Stimulated activated CD4-positive, alpha-beta T cell treated with anti-CD3 and anti-CD28 coated beads, Interleukin-12 subunit alpha, Interleukin-12 subunit beta, amount 100 ng/mL, for 24 hours (primary cell): ENCODE results near the gene ZNF609.

ENCODE experiments used
- DNase-seq, 2 experiments: peaks; one replicate each; pipeline ENCODE4 v3.0.0-alpha.2; 2020; ENCODE audit warnings: low read depth in 2 of 2

Gene ZNF609

DNA sequence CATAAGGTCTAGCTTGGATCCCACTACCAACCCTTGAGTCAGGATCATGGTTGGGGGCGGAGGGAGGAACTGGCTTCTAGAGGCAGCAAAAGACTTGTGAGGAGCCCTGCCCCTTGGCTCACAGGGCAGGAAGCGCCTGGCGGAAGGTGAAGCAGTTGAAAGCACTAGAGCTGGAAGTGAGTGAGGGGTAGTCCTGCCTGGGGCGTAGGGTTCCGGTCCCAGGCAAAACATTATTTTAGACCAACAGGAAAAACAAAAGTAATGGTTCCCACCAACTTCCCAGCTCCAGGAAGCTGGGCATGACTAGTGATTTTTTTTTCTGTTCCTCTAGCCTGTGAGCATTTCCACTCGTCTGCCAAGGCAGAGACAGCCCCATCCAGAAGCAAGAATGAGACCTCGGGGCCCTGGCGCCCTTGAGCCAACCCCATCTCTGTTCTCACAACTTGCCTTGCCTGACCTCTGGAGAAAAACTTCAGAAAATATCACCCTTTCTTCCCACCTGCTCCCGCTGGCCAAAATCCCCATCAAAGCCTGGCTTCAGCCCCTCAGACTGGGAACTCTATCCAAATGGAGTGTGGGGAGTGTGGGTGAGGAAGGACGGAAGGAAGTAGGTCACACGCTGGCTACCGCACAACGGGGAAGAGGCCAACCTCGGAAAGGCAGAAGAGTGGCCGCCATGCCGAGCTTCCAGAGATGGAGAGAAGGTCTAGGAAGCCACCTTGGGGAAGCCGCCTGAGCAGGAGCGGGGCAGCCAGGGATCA, 257.5 kb downstream of the ZNF609 start:
- no peak for DNase-seq

DNA sequence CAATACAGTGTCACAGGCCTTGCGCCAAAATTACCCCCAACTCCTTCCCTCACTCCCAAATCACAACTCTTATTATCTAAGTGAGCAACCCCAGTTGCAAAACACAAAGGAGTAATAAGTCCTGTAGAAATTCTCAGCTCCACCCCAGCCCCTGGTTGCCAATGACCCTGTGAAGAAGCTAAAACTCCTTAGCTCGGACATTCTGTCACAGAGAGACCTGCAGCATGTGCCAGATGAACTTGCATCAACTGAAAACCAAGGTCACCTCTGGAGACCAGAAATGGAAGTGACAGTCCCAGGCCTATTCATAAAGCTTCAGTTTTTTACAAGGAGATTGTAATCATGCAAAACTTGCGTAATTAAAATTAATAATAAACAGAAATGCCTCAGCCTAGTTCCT, 259.8 kb downstream of the ZNF609 start:
- no peak for DNase-seq

DNA sequence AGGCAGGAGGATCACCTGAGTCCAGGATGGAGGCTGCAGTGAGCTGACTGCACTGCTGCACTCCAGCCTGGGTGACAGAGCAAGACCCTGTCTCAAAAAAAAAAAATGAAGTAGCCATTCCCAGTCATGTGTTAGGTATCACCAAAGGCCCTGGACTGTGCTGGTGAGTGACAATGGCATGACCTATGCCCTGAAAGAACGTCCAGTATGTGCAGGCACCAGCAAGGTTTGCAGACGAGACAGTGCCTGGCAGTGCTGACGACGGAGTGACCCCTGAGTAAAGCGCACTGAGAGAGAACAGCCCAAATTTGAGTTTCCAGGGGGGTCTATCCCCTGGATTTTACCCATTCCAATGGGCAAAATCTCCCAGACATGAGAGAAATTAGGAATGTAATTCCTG, 269.8 kb downstream of the ZNF609 start:
- DNase-seq: no peak

DNA sequence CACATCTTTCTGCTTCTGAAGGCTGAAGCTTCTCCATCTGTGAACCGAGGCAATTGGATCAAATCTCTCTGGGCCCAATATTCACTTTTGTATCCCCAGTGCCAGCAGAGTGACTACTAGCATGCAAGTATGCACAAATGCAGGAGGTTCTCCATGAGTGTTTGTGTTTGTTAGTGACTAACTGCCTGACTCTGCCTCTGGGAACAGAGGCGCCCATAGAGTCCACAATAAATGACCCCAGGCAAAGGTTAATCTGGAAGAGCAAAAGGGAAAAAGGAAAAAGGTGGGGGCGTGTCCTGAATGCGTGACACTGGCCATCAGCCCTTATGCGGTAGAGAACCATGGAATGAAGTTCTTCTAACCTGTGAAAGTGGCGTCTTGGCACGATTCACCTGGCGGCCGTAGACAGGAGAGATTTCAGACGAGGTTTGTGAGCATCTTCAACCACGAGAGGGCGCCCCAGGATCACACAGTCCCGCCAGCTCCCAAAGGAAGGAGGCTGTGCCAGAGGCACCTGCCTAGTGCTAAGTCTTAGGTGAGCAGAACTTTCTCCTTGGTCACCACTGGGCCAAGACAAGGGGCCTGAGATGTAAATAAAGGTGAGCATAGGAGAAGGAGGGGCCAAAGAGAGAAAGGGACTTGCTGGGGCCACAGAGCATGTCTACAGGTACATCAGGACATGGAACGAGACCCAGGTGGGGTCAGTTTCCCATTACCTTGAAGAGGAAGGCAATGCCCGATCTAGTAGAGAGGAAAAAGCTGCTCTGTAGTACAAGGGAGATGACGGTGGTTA, 270.8 kb downstream of the ZNF609 start:
- DNase-seq: peak; percentile 69 to 91

DNA sequence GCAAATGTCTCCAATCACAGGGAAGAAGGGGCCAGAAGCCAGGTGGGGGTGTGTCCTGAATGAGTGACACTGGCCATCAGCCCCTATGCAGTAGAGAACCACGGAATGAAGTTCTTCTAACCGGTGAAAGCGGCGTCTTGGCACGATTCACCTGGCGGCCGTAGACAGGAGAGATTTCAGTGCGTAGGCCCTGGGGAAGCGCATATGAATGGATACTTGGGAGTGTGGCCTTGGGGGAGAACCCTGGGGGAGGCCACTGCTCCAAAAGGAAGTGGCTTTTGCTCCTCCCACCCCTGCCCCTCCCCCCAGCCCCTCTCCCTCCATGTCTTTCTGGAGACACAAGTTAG, 271.4 kb downstream of the ZNF609 start:
- no peak for DNase-seq

DNA sequence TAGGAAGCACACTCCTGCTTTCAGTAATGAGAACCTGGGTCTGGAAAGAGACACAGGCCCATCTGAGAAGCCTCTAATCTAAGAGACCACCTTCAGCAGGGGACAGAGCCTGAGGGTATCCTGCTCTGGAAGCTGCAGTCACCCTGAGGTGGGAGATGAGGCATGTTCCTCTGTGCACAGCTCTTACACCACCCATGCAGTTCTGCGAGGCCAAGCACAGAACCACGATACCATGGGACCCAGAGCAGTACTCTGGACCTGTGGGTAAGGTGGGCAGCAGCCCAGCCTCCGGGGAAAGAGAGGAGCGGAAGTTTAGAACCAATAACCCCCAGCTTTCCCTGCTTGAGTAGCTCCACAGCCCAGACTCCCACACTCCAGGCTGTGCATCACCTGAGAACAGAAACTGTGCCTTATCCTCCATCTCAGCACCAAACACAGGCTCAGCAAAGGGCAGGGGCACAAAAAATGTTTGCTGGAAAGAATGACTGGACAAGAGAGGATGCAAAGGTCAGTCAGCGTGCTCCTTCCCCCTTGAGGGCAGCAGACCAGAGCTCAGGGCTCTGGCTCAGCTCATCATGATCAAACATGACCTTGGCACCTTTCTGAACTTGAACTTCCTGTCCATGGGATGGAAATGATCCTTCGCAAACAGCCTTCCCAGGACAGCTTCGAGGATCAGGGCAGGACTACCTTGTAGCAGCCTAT, 271.9 kb downstream of the ZNF609 start:
- no peak for DNase-seq
